ENCODE data around the gene BATF3. TPM values are rescaled to one million over a fixed set of nuclear protein-coding genes. Genes with fewer than 3 reads are reported as not detected.

The BATF3 gene
- total and polyA plus RNA-seq, 2 donors (not counting 3 experiments of a cell fraction or from before 2014, with no cell fraction given), result 0.69 to 1.9 TPM

DNA sequence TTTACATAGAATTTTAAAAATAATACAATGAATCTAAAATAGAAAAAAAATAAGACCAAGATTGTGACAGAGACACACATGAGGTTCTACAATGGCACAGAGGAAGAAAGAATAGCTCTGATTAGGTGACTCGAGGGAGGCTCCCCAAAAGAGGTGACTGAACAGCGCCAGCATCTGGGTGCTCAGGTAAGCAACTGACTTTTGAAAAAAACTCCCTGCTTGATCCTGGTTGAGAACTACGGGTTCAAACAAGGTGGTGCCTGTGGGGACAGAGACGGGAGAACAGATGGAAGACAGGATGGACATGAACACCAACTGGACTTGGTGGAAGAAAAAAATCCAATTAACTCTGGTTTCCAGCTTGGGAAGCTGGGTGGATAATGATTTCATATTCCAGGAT is 22.5 kb downstream of the BATF3 start:
- DNase-seq (ENCODE audit: low read depth, low spot score), result no peak
- Histone ChIP-seq H3K27me3 (ENCODE audit: control insufficient read depth in 2 of 2, insufficient read depth in 2 of 2, low read length in 2 of 2) (peaks cover 9 to 23% of the 10 kb centered on the region in 2 experiments), H3K9ac (replicated peaks; ENCODE audit: extremely low read depth, insufficient read depth, low read length) (no peak overlapping the region), H3K9me3 (replicated peaks; ENCODE audit: control insufficient read depth, insufficient read depth, low read length) (no peaks in the 10 kb centered on the region), H3K4me2 (ENCODE audit: insufficient read depth, low read length) (no peak overlapping the region), H3K79me2 (ENCODE audit: control insufficient read depth, insufficient read depth, low read length) (no peaks in the 10 kb centered on the region), H3K36me3 (ENCODE audit: control insufficient read depth in 2 of 2, extremely low read depth in 1 of 2, insufficient read depth in 2 of 2, low read length in 2 of 2) (no peaks in the 10 kb centered on the region), H3K9me1 (replicated peaks; ENCODE audit: control insufficient read depth, extremely low read depth, insufficient read depth, low read length) (no peaks in the 10 kb centered on the region), H3K4me1 (ENCODE audit: control insufficient read depth, extremely low read depth, insufficient read depth, low read length) (no peaks in the 10 kb centered on the region), H3K27ac (ENCODE audit: insufficient read depth, low read depth, low read length) (no peak overlapping the region), H3K4me3 (replicated peaks in 1 of 3; ENCODE audit: insufficient read depth in 1 of 3, low read depth in 1 of 3, low read length in 3 of 3) (no peak overlapping the region), H4K20me1 (replicated peaks; ENCODE audit: control insufficient read depth, extremely low read depth, insufficient read depth, low read length) (no peaks in the 10 kb centered on the region), H2AFZ (ENCODE audit: low read depth, low read length) (no peak overlapping the region)
- intact Hi-C loops (cut with micrococcal nuclease), result no loop called here
- FAIRE-seq, result no peak
- dilution Hi-C loops (cut with MboI; ENCODE audit: extremely low pct_ligation_motif_present, low sequenced_read_pairs), result no loop called here
- BruUV-seq (replicated peaks), result no TSS peak
- CTCF ChIA-PET, result interaction anchor here (0.9 to 2.1 kb wide), 3 partner anchors 9 to 24 kb away, joined by 4 to 10 read pairs (median 9); no protein-coding TSS in a partner anchor
- TF ChIP-seq GATA2 (IDR thresholded peaks at IDR 0.05; ENCODE audit: insufficient read depth, insufficient read length, low read depth, low read length) (no peak), POLR2A (IDR thresholded peaks at IDR 0.05; ENCODE audit: low read depth, low read length) (no peak), JUN (IDR thresholded peaks at IDR 0.05; ENCODE audit: borderline replicate concordance, insufficient read depth, insufficient read length, low read depth) (no peak), FOS (IDR thresholded peaks at IDR 0.05; ENCODE audit: borderline replicate concordance, insufficient read depth, low read length) (no peak), MYC (IDR thresholded peaks at IDR 0.05; ENCODE audit: low read depth, low read length) (no peak), EZH2 (IDR thresholded peaks at IDR 0.05; ENCODE audit: borderline replicate concordance, low read depth, low read length, severe bottlenecking) (no peak), CTCF (IDR thresholded peaks at IDR 0.05; ENCODE audit: extremely low read depth in 1 of 2, insufficient read depth in 1 of 2, low read depth in 1 of 2, low read length in 2 of 2) (no peak), POLR2AphosphoS5 (IDR thresholded peaks at IDR 0.05; ENCODE audit: insufficient read depth, low read depth, low read length) (no peak)
- TF ChIP-seq, protein P1, sequence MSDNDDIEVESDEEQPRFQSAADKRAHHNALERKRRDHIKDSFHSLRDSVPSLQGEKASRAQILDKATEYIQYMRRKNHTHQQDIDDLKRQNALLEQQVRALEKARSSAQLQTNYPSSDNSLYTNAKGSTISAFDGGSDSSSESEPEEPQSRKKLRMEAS (IDR thresholded peaks at IDR 0.05; ENCODE audit: insufficient read depth, insufficient read length), result no peak
- POLR2A ChIA-PET, result no interaction called here

All from endothelial cell of umbilical vein (primary cell).